Tibial artery (tissue), 4 donors: ENCODE measurements around the gene COL28A1.

Source experiments
- DNase-seq, 2 donors: peaks; one replicate each; pipeline ENCODE4 v3.0.0-alpha.2; 2019
- H3K27ac ChIP-seq, 2 donors: fragments of 200-600 bp; sonication (generic) in 1 of 2; 1 replicate in 1 of 2; 2 replicates in 1 of 2; pipeline ENCODE4 v1.5.1; 2018 to 2019; ENCODE audit warnings: mild to moderate bottlenecking in 1 of 2
- H3K27me3 ChIP-seq, 2 donors: fragments of 200-600 bp; sonication (generic) in 1 of 2; one replicate each; pipeline versions ENCODE4 v1.5.1 to v1.6.0; 2016 to 2019
- H3K36me3 ChIP-seq, 3 donors: fragments of 200-600 bp; sonication (generic) in 2 of 3; one replicate each; pipeline ENCODE4 v1.5.1; 2016 to 2019; ENCODE audit warnings: mild to moderate bottlenecking in 2 of 3
- H3K4me1 ChIP-seq, 4 donors: fragments of 200-600 bp; sonication (generic) in 2 of 4; 1 replicate in 3 of 4; 2 replicates in 1 of 4; pipeline ENCODE4 v1.5.1; 2016 to 2019
- H3K4me3 ChIP-seq, 2 donors: fragments of 200-600 bp; sonication (generic) in 1 of 2; 1 replicate in 1 of 2; 2 replicates in 1 of 2; pipeline ENCODE4 v1.5.1; 2018 to 2019; ENCODE audit warnings: mild to moderate bottlenecking in 2 of 2
- H3K9me3 ChIP-seq, 3 donors: fragments of 200-600 bp; sonication (generic) in 1 of 3; one replicate each; pipeline ENCODE4 v1.5.1; 2016 to 2019
- CTCF ChIP-seq, 2 experiments: fragments of 200-600 bp in 1 of 2; fragments of 450-650 bp in 1 of 2; IDR thresholded peaks; one replicate each; pipeline ENCODE4 v1.5.1; 2017 to 2019; ENCODE audit warnings: antibody characterized with exemption in 2 of 2, mild to moderate bottlenecking in 1 of 2, moderate library complexity in 1 of 2
- intact Hi-C: fragments of 100-400 bp; cut with DNase I; formaldehyde crosslinking; loops from one replicate; pipeline ENCODE4 v1.15.0; 2023; ENCODE audit warnings: low total_unique reads

Gene COL28A1

GRCh38 chr7:7331523-7331922 lies 204.2 kb downstream of the COL28A1 start:
- DNase-seq, result no peak
- no peaks in the 10 kb centered on the region for H3K36me3 ChIP-seq
- no peak for TF ChIP-seq CTCF (IDR thresholded peaks at IDR 0.05)
- no peaks in the 10 kb centered on the region for H3K27me3 ChIP-seq
- intact Hi-C loops, result no loop called here
- no peaks in the 10 kb centered on the region for H3K4me1 ChIP-seq
- H3K4me3 ChIP-seq, result no peak overlapping the region
- no peaks in the 10 kb centered on the region for H3K9me3 ChIP-seq
- no peak overlapping the region for H3K27ac ChIP-seq

- DNase-seq, result no peak
Observed at GRCh38 chr7:7330997-7331396, 204.7 kb downstream of the COL28A1 start.

GRCh38 chr7:7329326-7329725 lies 206.3 kb downstream of the COL28A1 start:
- Histone ChIP-seq H3K36me3 (no peaks in the 10 kb centered on the region), H3K9me3 (no peaks in the 10 kb centered on the region), H3K27ac (no peak overlapping the region), H3K4me1 (no peaks in the 10 kb centered on the region), H3K4me3 (no peak overlapping the region), H3K27me3 (no peaks in the 10 kb centered on the region)
- intact Hi-C loops, result no loop called here
- no peak for TF ChIP-seq CTCF (IDR thresholded peaks at IDR 0.05)
- DNase-seq, result no peak

More at GRCh38 chr7:7330997-7331396, 204.7 kb downstream of the COL28A1 start:
- no peaks in the 10 kb centered on the region for H3K9me3 ChIP-seq
- H3K27me3 ChIP-seq, result no peaks in the 10 kb centered on the region
- intact Hi-C loops, result no loop called here
- H3K4me3 ChIP-seq, result no peak overlapping the region
- no peaks in the 10 kb centered on the region for H3K4me1 ChIP-seq
- H3K27ac ChIP-seq, result no peak overlapping the region
- no peak for TF ChIP-seq CTCF (IDR thresholded peaks at IDR 0.05)
- no peaks in the 10 kb centered on the region for H3K36me3 ChIP-seq

- H3K27me3 ChIP-seq, result no peaks in the 10 kb centered on the region
- H3K4me3 ChIP-seq, result no peak overlapping the region
- no peak for DNase-seq
- H3K27ac ChIP-seq, result no peak overlapping the region
- intact Hi-C loops, result no loop called here
- no peaks in the 10 kb centered on the region for H3K36me3 ChIP-seq
- TF ChIP-seq CTCF (IDR thresholded peaks at IDR 0.05), result no peak
- H3K4me1 ChIP-seq, result no peaks in the 10 kb centered on the region
- no peaks in the 10 kb centered on the region for H3K9me3 ChIP-seq
Observed at GRCh38 chr7:7327423-7327822, 208.2 kb downstream of the COL28A1 start.

GRCh38 chr7:7324698-7325097 lies 211.0 kb downstream of the COL28A1 start:
- no peak for DNase-seq
- Histone ChIP-seq H3K27ac (no peak overlapping the region), H3K9me3 (no peaks in the 10 kb centered on the region), H3K4me1 (no peaks in the 10 kb centered on the region), H3K4me3 (no peak overlapping the region), H3K27me3 (no peaks in the 10 kb centered on the region), H3K36me3 (no peaks in the 10 kb centered on the region)
- intact Hi-C loops, result no loop called here
- TF ChIP-seq CTCF (IDR thresholded peaks at IDR 0.05), result no peak

- H3K27me3 ChIP-seq, result no peaks in the 10 kb centered on the region
- H3K4me1 ChIP-seq, result no peaks in the 10 kb centered on the region
- H3K36me3 ChIP-seq, result no peaks in the 10 kb centered on the region
- no peak for DNase-seq
- intact Hi-C loops, result no loop called here
- no peaks in the 10 kb centered on the region for H3K9me3 ChIP-seq
- H3K27ac ChIP-seq, result no peak overlapping the region
- TF ChIP-seq CTCF (IDR thresholded peaks at IDR 0.05), result no peak
- H3K4me3 ChIP-seq, result no peak overlapping the region
Observed at GRCh38 chr7:7323921-7324320, 211.8 kb downstream of the COL28A1 start.
